Measurements from ENCODE around the gene RTEL1.

Gene RTEL1

DNA sequence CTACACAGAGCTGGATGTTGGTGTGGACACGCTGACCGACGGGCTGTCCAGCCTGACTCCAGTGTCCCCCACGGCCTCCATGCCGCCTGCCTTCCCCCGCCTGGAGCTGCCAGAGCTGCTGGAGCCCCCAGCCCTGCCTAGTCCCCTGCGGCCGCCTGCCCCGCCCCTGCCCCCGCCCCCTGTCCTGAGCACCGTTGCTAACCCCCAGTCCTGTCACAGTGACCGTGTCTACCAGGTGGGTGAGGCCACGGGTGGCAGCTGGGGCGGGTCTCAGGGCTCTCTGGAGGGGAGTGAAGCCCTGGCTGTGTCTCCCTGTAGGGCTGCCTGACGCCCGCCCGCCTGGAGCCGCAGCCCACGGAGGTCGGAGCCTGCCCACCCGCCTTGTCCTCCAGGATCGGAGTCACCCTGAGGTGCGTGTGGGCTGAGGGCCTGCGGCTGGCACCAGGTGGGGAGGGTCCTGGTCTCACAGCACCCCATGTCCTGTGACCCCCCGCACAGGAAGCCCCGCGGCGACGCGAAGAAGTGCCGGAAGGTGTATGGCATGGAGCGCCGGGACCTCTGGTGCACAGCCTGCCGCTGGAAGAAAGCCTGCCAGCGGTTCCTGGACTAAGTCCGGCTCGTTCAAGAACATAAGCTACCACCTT, 84.4 kb downstream of the RTEL1 start:
- no peak overlapping the region for H3K4me3 ChIP-seq (ENCODE audit: low read depth, low read length)
- TF ChIP-seq, protein P1, sequence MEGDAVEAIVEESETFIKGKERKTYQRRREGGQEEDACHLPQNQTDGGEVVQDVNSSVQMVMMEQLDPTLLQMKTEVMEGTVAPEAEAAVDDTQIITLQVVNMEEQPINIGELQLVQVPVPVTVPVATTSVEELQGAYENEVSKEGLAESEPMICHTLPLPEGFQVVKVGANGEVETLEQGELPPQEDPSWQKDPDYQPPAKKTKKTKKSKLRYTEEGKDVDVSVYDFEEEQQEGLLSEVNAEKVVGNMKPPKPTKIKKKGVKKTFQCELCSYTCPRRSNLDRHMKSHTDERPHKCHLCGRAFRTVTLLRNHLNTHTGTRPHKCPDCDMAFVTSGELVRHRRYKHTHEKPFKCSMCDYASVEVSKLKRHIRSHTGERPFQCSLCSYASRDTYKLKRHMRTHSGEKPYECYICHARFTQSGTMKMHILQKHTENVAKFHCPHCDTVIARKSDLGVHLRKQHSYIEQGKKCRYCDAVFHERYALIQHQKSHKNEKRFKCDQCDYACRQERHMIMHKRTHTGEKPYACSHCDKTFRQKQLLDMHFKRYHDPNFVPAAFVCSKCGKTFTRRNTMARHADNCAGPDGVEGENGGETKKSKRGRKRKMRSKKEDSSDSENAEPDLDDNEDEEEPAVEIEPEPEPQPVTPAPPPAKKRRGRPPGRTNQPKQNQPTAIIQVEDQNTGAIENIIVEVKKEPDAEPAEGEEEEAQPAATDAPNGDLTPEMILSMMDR (IDR thresholded peaks at IDR 0.05; ENCODE audit: low read depth, low read length) = no peak

DNA sequence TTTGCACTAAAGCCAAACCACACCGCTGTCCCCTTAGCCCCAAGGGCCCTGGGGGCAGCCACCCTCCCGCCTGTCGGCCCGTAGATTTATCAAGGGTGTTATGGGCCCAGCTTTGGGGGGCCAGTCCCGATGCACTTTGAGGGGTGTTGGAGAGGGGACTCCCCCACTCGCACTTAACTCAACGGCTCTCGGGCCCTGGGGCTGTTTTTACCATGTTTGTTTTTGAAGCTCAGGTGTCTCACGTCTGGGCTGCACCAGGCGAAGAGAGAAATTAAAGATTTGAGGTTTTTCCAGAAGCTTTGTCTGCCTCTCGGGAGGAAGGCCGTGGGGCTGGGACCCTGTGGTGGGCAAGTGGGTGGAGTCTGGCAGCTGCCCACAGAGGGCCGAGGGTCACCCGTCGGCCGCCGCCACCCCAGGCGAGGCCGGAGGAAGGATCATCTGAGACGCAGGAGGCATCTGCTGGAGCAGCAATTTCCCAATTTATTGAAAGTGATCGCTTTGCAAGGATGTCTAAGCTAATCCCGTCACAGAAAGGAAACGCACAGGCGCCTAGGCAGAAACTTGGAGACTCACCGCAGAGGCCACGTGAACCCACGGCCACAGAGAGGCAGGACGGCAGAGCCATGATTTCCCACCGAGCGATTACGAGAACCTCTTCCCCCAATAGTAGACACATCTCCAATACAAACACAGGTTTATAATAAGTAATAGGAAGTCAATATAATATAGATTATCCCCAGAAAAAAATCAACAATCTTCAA, 85.3 kb downstream of the RTEL1 start:
- TF ChIP-seq, protein P1 (IDR thresholded peaks at IDR 0.05; ENCODE audit: low read depth, low read length) = no peak
- H3K4me3 ChIP-seq (ENCODE audit: low read depth, low read length) = no peak overlapping the region

DNA sequence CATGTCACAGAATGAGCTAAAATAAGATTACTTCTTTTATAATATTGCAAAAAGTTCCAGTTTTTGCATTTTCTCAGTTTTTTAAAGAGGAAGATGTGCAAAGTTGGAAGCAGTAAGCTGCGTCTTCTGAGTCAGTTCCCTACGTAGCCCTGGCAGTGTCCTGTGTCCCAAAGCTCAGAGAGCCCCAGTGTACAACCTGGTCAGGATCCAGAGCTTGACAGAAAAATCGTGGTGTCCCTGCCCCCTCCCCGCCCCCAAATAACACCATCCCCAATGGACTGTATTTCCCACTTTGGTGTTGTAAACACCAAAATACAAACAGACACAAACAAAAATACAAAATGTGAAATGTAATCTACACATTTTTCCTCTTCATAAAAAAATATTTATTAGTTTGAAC, 86.0 kb downstream of the RTEL1 start:
- TF ChIP-seq, protein P1 (IDR thresholded peaks at IDR 0.05; ENCODE audit: low read depth, low read length) = no peak
- H3K4me3 ChIP-seq (ENCODE audit: low read depth, low read length) = no peak overlapping the region

DNA sequence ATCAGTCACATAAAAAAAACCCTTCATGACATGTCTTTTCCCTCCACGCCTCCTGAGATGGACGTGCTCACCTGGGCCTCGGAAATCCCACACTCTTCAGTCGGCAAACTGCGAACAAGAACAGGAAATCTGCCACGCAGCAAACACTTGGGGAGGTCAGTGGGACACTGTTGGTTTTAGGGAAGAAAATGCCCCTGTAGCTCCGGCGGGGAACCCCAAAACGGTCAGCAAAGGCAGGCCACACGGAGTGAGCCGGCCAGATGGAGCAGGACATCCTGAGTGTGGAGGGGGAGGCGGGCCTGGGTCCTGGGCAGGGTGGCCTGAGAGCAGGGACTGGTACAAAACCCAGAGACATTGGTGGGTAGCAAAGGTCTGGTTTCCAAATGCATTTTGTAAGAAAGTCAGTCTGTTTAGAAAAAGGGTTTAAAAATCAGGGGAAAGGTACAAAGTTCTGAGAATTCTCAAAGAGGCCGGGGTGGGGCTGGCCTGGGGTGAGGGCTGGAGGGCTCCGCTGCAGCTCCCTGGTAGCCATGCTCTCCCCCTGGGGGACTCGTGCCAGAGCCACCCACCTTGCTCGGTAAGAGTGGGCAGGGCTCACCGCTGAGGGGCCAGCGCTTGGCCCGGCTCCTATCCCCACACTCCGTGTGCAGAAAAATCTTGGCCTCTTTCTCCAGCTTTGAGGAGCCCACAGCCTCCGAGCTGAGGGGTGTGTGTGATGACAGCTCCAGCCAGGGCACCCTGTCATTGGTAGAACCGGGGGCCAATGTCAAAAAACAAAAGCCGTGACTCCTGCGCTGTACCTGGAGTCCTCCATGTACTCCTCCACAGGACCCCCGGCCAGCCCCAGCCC, 86.7 kb downstream of the RTEL1 start:
- TF ChIP-seq, protein P1 (IDR thresholded peaks at IDR 0.05; ENCODE audit: low read depth, low read length) = no peak

DNA sequence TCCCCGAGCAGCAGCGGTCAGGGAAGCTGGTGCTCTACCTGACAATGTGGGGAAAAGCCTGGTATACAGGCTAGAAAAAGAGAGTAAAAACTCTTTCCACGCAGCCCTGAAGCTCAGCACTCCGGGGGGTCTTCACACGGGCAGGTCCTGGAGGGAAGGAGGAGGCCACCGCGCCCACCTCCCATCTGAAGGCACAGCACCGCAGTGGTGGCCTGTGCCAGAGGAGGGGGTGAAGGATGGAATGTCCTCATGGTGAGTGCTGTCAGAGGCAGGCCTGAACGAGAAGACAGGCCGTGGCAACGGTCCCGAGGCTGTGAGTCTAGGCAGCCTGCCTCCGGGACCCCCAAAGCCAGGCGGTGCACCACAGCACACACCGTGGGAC, 87.3 kb downstream of the RTEL1 start:
- H3K4me3 ChIP-seq (ENCODE audit: low read depth, low read length) = no peak overlapping the region
- TF ChIP-seq, protein P1 (IDR thresholded peaks at IDR 0.05; ENCODE audit: low read depth, low read length) = no peak

More for the DNA sequence above, 86.7 kb downstream of the RTEL1 start:
- H3K4me3 ChIP-seq (ENCODE audit: low read depth, low read length) = no peak overlapping the region
